Right renal pelvis (tissue), 4 donors: ENCODE measurements around the gene DDIAS. TPM values are rescaled to one million over a fixed set of nuclear protein-coding genes. Genes with fewer than 3 reads are reported as not detected.
"Not testable (repeated sequence)": the region's sequence is repeated elsewhere in the genome, so short reads cannot be mapped to it uniquely, and the experiment has no call there.

ENCODE experiments used
- DNase-seq, 4 donors: peaks; one replicate each; pipeline ENCODE4 v3.0.0-alpha.2; 2013; ENCODE audit warnings: low read depth in 4 of 4, low spot score in 3 of 4, missing footprints in 1 of 4
- polyA plus RNA-seq, 4 donors: library from polyadenylated mRNA; unstranded; fragments of 120-200 nt; gene quantifications; one replicate each; pipeline ENCODE4 v1.2.1, GENCODE V29; 2013; ENCODE audit not compliant: insufficient read length in 4 of 4

The DDIAS gene
- polyA plus RNA-seq, 4 donors: 6.0 to 7.3 (median 6.9) TPM

DNA sequence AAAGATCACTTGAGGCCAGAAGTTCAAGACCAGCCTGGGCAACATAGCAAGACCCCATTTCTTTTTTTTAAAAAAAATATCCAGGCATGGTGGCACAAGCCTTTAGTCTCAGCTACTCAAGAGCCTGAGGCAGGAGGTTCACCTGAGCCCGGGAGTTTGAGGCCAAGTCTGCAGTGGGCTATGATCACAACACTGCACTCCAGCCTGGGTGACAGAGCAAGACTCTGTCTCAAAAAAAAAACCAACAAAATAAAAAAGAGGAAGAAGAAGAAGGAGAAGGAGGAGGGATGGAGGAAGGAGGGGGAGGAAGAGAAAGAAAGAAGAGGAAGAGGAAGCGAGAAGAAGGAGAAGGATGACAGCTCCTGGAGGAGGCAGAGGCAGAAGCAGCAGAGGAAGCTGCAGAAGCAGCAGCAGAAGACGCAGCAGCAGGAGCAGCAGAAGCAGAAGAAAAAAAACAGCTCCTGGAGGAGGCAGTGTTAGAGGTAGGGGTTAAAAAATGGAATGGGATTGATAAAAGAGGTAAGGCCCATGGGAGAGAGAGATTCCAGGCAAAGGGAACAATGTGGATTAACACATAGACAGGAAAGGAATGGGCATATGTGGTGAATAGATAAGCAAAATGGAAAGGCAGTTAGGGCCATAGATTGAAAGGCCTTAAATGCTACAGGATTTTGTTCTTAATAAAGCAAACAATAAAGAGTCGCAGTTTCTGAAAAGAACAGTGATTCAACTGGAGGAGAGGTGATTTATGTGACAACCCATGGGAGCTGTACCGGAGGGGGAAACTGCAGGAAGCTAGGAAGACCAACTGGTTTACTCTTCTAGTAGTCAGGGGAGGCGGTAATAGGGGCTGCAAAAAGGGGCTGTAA, 12.2 kb upstream of the DDIAS start:
- DNase-seq: no peak

DNA sequence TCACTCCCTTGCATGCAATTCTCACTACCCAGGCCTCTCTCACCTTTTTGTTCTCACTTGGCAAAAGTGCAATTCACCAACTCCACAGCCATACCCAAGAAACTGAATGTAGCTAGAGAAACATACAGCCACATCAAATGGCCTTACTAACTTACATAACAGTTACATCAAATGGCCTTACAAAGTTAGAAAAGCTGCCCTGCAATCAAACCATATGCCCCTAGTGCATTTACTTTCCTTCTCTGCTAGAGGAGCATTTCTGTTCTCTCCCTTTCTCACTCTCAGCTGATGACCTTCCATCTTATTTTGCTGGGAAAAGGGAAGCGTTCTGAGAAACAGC, 11.6 kb upstream of the DDIAS start:
- DNase-seq: no peak

DNA sequence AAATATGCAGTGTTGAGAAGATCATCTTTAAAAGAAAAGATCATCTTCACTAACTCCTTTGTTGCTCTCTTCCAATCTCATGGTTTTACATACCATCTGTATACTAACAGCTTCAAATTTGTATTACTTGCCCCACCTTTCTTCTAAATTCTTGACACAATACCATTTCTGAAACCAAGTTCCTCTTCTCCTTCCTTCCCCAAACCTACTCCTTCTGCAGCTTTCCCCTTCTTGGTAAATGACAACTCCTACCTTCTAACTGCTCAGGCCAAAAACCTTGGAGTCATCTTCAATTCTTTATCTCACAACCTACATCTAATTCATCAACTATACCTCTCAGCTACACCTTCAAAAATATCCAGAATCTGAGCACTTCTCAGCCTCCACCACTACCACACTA, 10.6 kb upstream of the DDIAS start:
- DNase-seq: no peak

DNA sequence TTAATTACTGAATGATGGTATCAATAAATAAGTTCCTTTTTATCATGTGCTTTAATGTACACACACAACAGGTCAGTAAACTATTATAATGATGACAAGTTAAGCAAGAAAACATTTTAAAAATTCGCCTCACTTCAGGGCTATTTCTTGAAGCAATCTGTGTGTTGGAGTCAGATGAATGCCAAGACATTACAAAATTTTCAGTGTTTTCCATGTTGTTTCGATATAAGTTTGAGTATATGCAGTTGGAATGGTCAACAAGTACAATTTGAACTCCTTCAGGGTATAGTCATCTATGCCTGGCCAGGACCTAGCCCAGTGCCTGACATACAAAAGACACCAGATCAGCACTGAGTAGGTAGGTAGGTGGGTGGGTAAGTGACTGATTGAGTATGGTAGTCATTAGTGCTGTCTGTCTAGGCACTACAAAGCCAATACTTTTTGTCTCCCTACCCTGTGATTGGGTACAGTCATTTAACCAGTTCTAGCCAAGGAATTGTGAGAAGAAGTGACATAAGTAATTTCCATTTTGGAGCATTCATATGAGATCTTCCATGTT, 8.8 kb upstream of the DDIAS start:
- no peak for DNase-seq

DNA sequence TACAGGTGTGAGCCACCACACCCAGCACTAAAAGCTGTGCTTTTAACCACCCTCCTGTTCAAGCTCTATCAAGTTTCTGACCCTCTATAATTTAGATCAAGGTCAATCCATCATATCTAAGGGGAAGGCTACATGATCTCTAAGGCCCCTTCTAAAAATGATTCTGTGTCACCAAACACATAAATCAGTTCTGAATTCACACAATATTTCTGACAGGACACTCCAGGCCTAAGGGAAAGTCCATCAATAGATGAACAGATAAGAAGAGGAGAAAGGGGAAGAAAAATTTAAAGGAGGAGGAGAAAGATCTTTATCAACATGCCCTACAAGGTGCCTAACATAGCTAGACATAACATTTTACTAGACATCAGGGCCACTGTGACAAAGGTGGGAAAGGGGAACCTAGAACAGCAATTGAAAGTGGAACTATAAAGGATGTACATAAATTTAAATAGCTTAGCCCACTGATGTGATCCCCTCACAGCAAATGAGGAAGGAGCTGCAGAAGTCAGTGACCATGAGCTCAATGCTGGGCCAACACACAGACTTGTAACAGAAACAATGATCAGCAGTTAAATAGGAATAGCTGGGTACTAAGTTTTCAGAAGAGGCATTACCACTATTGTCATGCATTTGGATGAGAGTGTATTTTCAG, 6.0 kb upstream of the DDIAS start:
- no peak for DNase-seq

DNA sequence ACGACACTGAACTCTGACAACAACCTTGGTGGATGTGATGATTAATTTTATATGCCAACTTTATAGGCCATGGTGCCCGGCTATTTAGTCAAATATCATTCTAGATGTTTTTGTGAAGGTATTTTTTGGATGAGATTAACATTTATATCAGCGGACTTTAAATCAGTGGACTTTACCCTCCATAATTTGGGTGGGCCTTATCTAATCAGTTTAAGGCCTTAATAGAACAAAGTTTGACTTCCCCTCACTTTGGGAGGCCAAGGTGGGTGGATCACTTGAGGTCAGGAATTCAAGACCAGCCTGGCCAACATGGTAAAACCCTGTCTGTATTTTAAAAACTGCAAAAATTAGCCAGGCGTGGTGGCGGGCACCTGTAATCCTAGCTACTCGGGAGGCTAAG, 5.4 kb upstream of the DDIAS start:
- no peak for DNase-seq

DNA sequence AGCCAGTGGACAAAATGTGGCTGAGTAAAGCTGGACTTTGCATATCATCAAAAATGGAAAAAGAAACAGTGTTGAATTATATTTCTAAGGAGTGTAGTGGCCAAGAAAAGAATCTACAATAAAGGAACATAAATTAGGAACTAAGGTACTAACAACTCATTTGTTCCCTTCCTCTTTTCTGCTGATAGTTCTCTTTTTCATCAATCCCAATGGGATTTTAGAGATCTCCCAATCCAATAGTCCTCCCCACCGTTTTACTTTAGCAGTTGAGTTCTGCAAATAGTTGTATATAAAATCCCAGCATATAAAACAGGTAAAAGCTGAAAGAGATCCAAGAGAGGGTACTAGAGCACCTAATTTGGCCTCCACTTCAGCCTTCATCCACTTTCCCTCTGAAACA, 3.3 kb upstream of the DDIAS start:
- DNase-seq: no peak

DNA sequence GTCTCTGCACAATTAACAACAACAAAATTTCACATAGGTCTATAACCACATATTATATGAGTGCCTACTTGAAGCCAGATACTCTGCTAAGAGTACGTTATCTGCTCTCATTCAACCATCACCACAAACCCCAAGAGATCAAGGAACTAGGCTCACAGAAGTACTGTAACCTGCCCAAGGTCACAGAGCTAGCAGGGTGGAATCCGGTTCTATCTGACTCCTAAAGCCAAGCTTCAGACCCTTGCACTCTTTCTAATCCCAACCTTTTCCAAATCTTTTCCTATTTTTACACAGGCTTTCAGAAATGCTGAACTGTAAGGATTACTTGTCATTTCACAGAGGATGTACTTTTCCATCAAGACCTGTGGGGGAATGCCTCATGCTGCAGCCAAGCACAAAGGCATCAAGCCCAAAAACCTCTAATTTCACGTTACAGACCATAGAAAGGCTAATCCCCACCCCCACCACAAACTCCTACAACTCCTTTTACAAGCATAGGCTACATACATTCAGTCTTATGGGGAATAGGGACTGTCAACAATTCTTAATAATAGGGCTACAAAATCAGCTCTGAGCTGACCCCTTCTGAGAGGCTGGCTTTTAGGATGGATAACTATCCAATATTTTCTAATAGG, 2.2 kb upstream of the DDIAS start:
- DNase-seq: no peak

DNA sequence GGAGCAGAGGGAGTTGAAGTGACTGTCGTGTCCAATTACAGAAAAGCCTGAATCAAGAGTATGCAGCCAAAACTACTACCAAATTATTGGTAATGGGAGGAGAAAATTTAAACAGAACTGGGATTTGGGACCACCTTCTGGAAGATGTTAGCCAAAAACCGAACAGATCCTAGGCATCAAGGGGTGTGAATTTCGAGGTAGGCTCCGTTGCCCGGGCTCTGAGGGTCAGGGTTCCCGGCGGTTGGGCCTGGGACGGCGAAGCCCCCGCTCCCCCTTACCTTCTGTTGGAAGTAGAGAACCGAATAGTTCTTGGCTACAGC, 1.6 kb upstream of the DDIAS start:
- peak in 1 of 4 donors; percentile 27 for DNase-seq

DNA sequence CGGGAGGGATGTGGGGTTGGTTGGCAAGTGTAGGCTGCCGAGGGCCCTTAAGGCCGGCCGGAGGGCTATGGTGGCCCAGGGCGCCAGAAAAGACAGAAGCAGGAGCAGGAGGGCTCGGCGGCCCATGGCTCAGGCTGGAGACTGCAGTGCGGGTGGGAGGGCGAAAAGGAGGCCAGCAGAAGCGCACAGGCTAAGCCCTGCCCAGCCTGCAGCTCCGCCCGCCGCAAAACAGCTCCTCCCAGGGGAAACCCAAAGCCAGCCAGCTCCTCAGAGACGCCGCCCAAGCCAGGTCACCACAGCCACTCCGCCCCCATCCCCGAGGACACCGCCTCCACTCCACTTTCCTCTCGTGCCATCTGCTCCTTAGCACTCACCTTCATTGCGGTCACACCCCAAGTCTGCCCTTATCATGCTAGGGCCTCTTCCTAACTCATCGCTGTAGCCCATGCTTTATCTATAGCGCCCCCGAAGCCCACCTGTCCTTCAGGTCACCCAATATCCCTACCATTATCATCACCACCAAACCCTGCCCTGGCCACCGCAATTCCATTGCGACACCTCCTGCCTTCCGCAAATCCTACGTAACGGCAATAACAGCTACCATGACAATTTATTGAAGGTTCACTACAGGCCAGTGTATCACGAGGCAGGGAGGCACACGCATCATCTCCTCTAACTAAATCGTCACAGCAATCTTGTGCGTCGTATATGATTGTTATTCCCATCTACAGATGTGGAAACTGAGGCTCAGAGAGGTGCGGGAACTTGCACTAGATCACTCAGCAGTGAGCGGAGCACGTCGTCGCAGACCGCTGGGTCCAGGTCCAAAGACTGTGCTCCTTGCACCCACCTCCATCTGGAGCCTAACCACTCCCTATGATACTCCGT, 1.0 kb upstream of the DDIAS start, which contains the start of gene PRCP:
Gene PRCP (minus strand): TSS at position 154 of the 888 bp plus-strand sequence. CDS start 28 bp downstream, at position 126.
- DNase-seq: peak; percentile 74 to 83 (median 78)

DNA sequence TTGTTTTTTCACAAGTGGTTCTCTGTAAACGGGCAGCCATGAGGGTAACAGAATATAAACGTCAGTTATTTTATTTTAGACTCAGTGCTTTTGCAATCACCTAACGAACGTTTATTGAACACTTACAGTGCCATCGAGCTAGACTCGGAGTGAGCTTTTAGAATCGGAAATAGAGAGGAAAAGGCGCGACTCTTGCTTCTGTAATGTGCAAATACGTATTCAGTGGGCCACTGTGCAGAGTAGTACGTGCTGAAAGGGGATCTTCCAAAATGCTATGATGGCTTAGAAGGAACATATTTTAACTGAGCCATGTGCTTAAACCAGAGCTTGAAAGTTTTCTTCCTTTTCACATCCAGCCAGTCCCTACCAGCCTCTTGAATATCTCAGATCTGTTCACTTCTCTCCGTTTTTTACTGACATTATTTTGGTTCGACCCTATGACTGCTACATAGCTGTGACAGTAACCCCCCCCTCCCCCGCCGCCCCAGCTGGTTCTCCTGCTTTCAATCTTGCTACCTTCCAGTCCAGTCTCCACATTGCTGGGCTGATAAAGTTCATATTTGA, 468 bp downstream of the DDIAS start:
- DNase-seq: no peak

DNA sequence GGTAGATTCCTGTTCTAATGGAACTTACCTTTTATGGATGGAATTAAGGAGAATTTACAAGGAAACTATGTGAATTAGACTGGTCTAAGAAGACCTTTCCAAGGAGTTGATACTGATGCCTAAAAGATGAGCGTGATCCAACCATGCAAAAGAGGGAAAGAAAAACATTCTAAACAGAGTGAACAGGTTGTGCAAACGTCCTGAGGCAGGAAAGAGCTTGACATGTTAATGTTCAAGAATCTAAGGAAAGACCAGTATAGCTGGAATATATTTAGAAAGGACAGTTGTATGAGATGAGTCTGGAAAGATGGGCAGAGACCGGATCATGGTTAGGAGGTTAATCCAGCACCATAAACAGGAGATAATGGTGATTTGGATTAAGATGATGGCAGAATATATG, 1.3 kb downstream of the DDIAS start:
- DNase-seq: no peak

DNA sequence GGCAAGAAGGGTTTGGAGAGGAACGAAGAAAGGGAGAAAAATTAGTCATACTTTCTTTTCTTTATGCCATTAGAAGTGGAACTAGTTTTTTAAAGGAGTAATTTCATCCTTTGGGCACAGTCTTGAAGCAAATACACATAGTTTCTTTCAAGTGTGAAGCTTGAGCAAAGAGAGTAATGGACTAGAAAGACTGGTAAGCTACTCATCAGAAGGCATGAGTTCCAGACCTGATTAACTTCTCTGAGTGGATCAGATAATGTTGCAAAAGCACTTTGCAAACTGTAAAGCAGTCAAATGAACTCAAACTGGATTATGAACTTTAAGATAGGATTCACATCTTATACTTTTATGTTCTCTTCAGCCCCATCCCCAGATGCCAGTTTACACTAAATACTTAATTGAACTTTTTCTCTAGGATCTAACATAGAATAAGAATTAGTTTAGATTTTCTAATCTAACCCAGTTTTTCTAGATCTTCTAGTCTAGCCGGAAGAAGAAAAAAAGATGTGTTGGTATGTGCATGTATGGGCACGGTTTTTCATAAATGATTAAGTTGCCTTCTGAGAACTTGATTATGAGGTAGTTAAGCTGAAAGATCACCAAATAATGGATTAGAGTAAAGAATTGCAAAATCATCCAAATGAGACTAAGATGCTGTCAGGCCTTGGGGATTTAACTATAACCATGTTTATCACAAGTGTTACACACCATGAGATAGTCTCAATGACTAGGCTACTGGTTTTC, 2.5 kb downstream of the DDIAS start:
- DNase-seq: no peak

DNA sequence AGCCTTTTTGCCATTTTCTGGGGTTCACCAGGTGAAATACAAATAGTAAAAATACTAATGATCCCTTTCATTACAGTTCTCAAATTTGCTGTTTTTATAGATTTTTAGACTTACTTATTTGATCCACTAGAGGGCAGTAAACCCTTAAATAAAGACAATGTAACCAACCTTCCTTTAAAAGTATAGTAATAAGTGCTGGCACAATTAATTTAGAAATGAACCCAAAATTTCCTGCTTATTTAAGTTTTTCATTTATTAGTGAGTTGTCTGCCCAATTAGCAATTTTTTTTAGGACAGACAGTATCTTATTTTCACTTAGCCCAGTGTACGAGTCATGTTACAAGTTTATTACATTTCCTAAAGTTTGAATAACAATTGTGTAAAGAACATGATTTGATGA, 4.7 kb downstream of the DDIAS start:
- no peak for DNase-seq

DNA sequence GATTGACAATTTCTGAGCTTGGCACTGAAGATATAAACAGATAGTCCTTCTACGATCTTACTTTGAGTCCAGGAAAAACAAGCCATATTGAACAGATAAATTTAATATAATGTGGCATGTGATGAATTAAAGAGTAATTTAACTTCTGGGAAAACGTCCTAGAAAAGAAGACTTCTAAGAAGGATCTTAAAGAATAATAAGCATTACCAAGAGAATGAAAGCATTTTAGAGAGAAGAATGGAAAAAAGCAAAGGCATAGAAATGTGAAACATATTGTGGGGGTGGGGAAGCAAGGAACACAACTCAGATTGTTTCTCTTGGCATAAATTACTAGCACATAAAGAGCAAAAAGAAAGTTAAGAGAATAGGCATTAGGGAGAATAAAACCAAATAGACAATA, 5.4 kb downstream of the DDIAS start:
- DNase-seq: no peak

DNA sequence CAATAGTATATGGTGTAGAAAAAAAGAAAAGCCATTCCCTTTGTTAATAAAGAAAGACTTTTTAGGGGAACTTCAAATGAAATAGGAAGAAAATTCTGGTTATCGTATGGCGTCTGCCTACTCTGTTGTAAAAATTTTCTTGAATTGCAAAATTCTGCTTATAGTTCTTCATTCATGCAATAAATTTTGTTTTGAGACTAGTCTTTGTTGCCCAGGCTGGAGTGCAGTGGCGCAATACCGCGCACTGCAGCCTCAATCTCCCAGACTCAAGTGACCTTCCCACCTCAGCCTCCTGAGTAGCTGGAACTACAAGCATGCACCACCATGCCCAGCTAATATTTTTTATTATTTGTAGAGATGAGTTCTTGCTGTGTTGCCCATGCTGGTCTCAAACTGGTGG, 5.8 kb downstream of the DDIAS start:
- no peak for DNase-seq

DNA sequence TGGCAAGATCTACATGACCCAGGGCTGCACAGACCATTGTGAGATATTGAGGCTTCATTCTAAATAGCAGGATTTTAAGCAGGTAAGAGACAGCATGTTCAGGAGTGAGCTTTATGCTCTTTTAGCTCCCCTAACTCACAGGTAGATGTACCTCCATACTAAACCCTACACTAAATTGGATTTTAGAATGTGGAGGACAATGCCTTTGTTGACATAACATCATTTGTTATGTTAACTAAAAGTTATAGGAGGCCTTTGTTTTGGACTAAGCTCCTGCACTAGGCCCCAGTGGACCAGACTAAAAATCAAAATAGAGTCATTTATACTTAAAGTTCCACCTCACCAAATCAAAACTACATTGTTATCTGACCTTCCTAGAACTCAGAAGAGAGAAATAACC, 6.8 kb downstream of the DDIAS start:
- DNase-seq: no peak

DNA sequence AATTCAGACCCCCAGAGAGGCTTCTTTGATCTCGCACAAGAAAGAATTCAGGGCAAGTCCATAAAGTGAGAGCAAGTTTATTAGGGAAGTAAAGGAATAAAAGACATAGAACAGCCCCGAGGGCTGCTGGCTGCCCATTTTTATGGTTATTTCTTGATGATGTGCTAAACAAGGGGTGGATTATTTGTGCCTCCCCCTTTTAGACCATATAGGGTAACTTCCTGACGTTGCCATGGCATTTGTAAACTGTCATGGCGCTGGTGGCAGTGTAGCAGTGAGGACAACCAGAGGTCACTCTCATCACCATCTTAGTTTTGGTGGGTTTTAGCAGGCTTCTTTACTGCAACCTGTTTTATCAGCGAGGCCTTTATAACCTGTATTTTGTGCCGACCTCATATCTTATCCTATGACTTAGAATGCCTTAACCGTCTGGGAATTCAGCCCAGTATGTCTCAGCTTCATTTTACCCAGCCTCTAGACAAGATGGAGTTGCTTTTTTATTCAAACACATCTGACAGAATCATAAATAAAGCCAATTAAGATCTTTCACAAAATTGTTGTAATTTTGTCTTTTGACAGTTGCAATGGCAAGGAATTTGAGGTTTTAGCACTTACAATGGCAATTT, 7.6 kb downstream of the DDIAS start:
- DNase-seq: no peak

DNA sequence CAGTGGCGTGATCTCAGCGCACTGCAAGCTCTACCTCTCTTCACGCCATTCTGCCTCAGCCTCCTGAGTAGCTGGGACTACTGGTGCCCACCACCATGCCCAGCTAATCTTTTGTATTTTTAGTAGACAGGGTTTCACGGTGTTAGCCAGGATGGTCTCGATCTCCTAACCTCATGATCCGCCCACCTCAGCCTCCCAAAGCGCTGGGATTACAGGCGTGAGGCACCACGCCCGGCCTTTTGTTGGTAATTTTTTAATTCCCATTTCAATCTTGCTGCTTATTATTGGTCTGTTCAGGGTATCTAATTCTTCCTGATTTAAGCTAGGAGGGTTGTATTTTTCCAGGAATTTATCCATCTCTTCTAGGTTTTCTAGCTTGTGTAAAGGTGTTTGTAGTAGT, 18.2 kb downstream of the DDIAS start:
- DNase-seq: not testable (repeated sequence)
